ENCODE results near the gene AUH. TPM values are rescaled to one million over a fixed set of nuclear protein-coding genes. Genes with fewer than 3 reads are reported as not detected.
"Not testable (repeated sequence)": the region's sequence is repeated elsewhere in the genome, so short reads cannot be mapped to it uniquely, and the experiment has no call there.

AUH gene
- total RNA-seq, 2 donors from 2014 or later: 27.4 to 36.1 TPM

- ATAC-seq (ENCODE audit: insufficient number of reproducible peaks, low FRiP score, low read depth): no peak
These were observed 154.4 kb downstream of the AUH start for GRCh38 chr9:91207397-91207728.

GRCh38 chr9:91206806-91207205 is 154.9 kb downstream of the AUH start:
- peak overlapping the region in 1 of 2 donors; percentile 69 for H3K27ac ChIP-seq
- DNase-seq (ENCODE audit: low spot score) (no peak), ATAC-seq (ENCODE audit: insufficient number of reproducible peaks, low FRiP score, low read depth) (no peak)
- H3K9me3 ChIP-seq: peaks cover 4% of the 10 kb centered on the region
- peaks cover 0 to 20% of the 10 kb centered on the region in 2 donors for H3K4me1 ChIP-seq (ENCODE audit: control insufficient read depth in 1 of 2, low read depth in 2 of 2)
- TF ChIP-seq, protein P1, sequence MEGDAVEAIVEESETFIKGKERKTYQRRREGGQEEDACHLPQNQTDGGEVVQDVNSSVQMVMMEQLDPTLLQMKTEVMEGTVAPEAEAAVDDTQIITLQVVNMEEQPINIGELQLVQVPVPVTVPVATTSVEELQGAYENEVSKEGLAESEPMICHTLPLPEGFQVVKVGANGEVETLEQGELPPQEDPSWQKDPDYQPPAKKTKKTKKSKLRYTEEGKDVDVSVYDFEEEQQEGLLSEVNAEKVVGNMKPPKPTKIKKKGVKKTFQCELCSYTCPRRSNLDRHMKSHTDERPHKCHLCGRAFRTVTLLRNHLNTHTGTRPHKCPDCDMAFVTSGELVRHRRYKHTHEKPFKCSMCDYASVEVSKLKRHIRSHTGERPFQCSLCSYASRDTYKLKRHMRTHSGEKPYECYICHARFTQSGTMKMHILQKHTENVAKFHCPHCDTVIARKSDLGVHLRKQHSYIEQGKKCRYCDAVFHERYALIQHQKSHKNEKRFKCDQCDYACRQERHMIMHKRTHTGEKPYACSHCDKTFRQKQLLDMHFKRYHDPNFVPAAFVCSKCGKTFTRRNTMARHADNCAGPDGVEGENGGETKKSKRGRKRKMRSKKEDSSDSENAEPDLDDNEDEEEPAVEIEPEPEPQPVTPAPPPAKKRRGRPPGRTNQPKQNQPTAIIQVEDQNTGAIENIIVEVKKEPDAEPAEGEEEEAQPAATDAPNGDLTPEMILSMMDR (IDR thresholded peaks at IDR 0.05): no peak
- no peak overlapping the region for H3K4me3 ChIP-seq
- no peaks in the 10 kb centered on the region for H3K36me3 ChIP-seq
- no peaks in the 10 kb centered on the region for H3K27me3 ChIP-seq (replicated peaks; ENCODE audit: insufficient read depth)

More at GRCh38 chr9:91207397-91207728, 154.4 kb downstream of the AUH start:
- DNase-seq (ENCODE audit: low spot score): no peak
- H3K27ac ChIP-seq: peak overlapping the region; percentile 69 to 75
- TF ChIP-seq, protein P1 (IDR thresholded peaks at IDR 0.05): no peak
- no peaks in the 10 kb centered on the region for H3K27me3 ChIP-seq (replicated peaks; ENCODE audit: insufficient read depth)
- peaks cover 0 to 20% of the 10 kb centered on the region in 2 donors for H3K4me1 ChIP-seq (ENCODE audit: control insufficient read depth in 1 of 2, low read depth in 2 of 2)
- peak overlapping the region; percentile 43 for H3K4me3 ChIP-seq
- H3K36me3 ChIP-seq: no peaks in the 10 kb centered on the region
- peaks cover 4% of the 10 kb centered on the region for H3K9me3 ChIP-seq

DNA sequence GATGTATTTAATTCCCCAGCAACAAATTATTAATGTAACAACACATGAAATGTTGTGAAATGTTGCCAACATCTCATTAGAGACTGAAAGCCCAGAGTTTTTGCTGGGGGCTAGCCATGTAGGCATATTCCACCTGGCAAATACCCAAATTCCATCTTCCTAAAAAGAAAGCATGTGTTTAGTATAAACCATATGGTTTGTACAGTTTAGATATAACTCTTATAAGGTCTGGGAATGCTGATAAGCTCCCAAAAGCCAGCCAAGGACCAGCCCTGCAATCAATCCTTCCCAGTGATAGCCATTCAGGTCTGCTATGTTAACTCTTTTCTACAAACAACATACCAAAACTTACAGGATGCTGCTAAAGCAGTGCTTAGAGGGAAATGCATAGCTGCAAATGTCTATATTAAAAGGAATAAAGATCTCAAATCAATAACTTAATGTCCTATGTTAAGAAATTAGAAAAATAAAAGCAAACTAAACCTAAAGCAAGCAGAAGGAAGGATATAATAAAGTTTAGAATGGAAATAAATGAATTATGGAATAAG is 158.9 kb downstream of the AUH start:
- TF ChIP-seq, protein P1 (IDR thresholded peaks at IDR 0.05): no peak
- no peak for ATAC-seq (ENCODE audit: insufficient number of reproducible peaks, low FRiP score, low read depth)

DNA sequence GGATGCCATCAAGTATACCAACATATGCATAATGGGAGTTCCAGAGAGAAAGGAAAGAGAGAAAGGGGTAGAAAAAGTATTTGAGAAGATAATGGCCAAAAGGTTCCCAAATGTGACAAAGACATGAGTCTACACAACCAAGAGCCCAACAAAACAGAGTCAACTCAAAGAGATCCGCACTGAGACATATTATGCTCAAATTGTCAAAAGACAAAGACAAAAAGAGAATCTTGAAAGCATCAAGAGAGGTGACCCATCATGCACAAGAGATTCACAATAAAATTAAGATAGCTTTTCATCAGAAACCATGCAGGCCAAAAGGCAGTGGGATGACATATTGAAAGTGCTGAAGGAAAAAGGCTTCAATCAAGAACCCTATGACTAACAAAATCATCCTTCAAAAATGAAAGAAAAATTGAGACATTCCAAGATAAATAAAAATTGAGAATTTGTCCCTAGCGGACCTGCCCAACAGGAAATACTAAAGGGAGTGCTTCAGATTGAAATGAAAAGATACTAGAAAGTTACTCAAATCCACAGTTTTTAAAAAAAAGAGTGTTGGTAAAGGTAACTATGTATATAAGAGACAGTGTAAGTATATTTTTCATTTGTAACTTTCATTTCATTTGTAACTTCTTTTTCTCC is 160.9 kb downstream of the AUH start:
- ATAC-seq (ENCODE audit: insufficient number of reproducible peaks, low FRiP score, low read depth) (no peak), DNase-seq (ENCODE audit: low spot score) (no peak)
- H3K9me3 ChIP-seq: peaks cover 9% of the 10 kb centered on the region
- H3K36me3 ChIP-seq: no peaks in the 10 kb centered on the region
- peaks cover 6 to 7% of the 10 kb centered on the region in 2 donors for H3K4me1 ChIP-seq (ENCODE audit: control insufficient read depth in 1 of 2, low read depth in 2 of 2)
- H3K27ac ChIP-seq: no peak overlapping the region
- no peak overlapping the region for H3K4me3 ChIP-seq
- TF ChIP-seq, protein P1 (IDR thresholded peaks at IDR 0.05): no peak
- H3K27me3 ChIP-seq (replicated peaks; ENCODE audit: insufficient read depth): no peaks in the 10 kb centered on the region

More for the DNA sequence above, 158.9 kb downstream of the AUH start:
- peaks cover 9% of the 10 kb centered on the region for H3K9me3 ChIP-seq
- no peaks in the 10 kb centered on the region for H3K27me3 ChIP-seq (replicated peaks; ENCODE audit: insufficient read depth)
- no peaks in the 10 kb centered on the region for H3K36me3 ChIP-seq
- no peak overlapping the region for H3K4me3 ChIP-seq
- H3K4me1 ChIP-seq (ENCODE audit: control insufficient read depth in 1 of 2, low read depth in 2 of 2): peaks cover 0 to 12% of the 10 kb centered on the region in 2 donors
- DNase-seq (ENCODE audit: low spot score): no peak
- no peak overlapping the region for H3K27ac ChIP-seq

GRCh38 chr9:91199739-91200497 is 161.8 kb downstream of the AUH start:
- no peak for DNase-seq (ENCODE audit: low spot score)
- no peak for ATAC-seq (ENCODE audit: insufficient number of reproducible peaks, low FRiP score, low read depth)
- no peaks in the 10 kb centered on the region for H3K27me3 ChIP-seq (replicated peaks; ENCODE audit: insufficient read depth)
- TF ChIP-seq, protein P1 (IDR thresholded peaks at IDR 0.05): no peak
- peaks cover 9% of the 10 kb centered on the region for H3K9me3 ChIP-seq
- H3K27ac ChIP-seq: no peak overlapping the region
- peaks cover 9 to 13% of the 10 kb centered on the region in 2 donors for H3K4me1 ChIP-seq (ENCODE audit: control insufficient read depth in 1 of 2, low read depth in 2 of 2)
- no peak overlapping the region for H3K4me3 ChIP-seq
- H3K36me3 ChIP-seq: no peaks in the 10 kb centered on the region

GRCh38 chr9:91198881-91199280 is 162.8 kb downstream of the AUH start:
- not testable (repeated sequence) for ATAC-seq (ENCODE audit: insufficient number of reproducible peaks, low FRiP score, low read depth); H3K9me3 ChIP-seq; H3K27ac ChIP-seq; H3K27me3 ChIP-seq (replicated peaks; ENCODE audit: insufficient read depth); H3K4me3 ChIP-seq; DNase-seq (ENCODE audit: low spot score); H3K36me3 ChIP-seq
- H3K4me1 ChIP-seq (ENCODE audit: control insufficient read depth in 1 of 2, low read depth in 2 of 2): peaks cover 13 to 24% of the 10 kb centered on the region in 2 donors

Measured in thoracic aorta (tissue), 2 donors.